22Rv1 (cell line): ENCODE results near the gene SCCPDH.

Source experiments
- ZFX ChIP-seq: fragments of 450-650 bp; IDR thresholded peaks from 2 replicates; pipeline ENCODE4 v1.6.1; 2017; ENCODE audit warnings: antibody characterized with exemption, borderline replicate concordance
- TF ChIP-seq, protein P1 (sequence below): fragments of 450-650 bp; IDR thresholded peaks from 2 replicates; pipeline ENCODE4 v1.5.1; 2017; ENCODE audit warnings: mild to moderate bottlenecking

DNA sequence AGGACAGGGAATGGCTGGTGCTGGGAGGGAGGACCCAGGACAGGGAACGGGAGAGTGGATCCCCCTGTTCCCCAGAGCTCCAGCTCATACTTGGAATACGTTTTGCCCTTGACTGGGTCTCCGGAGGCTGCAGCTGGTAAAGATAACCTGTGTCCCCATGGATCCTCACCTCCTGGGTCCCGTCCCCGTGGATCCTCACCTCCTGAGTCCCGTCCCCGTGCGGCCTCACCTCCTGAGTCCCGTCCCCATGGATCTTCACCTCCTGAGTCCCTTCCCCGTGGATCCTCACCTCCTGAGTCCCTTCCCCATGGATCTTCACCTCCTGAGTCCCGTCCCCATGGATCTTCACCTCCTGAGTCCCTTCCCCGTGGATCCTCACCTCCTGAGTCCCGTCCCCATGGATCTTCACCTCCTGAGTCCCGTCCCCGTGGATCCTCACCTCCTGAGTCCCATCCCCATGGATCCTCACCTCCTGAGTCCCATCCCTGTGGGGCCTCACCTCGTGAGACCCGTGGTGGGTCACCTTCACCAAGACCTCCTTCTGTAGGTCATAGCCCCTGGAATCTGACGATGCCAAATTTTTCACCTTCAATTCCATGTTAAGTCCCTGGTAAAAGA is 61.4 kb downstream of the SCCPDH start:
- TF ChIP-seq, protein P1, sequence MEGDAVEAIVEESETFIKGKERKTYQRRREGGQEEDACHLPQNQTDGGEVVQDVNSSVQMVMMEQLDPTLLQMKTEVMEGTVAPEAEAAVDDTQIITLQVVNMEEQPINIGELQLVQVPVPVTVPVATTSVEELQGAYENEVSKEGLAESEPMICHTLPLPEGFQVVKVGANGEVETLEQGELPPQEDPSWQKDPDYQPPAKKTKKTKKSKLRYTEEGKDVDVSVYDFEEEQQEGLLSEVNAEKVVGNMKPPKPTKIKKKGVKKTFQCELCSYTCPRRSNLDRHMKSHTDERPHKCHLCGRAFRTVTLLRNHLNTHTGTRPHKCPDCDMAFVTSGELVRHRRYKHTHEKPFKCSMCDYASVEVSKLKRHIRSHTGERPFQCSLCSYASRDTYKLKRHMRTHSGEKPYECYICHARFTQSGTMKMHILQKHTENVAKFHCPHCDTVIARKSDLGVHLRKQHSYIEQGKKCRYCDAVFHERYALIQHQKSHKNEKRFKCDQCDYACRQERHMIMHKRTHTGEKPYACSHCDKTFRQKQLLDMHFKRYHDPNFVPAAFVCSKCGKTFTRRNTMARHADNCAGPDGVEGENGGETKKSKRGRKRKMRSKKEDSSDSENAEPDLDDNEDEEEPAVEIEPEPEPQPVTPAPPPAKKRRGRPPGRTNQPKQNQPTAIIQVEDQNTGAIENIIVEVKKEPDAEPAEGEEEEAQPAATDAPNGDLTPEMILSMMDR = no peak
- no peak for TF ChIP-seq ZFX
